ENCODE data around the gene CCDC40.
"Not testable (repeated sequence)": the region's sequence is repeated elsewhere in the genome, so short reads cannot be mapped to it uniquely, and the experiment has no call there.

CCDC40 gene

GRCh38 chr17:80023481-80024205 is 12.8 kb upstream of the CCDC40 start:
- no peak for DNase-seq

GRCh38 chr17:80024206-80024972 is 12.1 kb upstream of the CCDC40 start:
- no peak for DNase-seq

GRCh38 chr17:80025140-80025539 is 11.3 kb upstream of the CCDC40 start:
- peak; percentile 92 for DNase-seq

- DNase-seq = no peak
Measured at GRCh38 chr17:80025796-80026195, 10.6 kb upstream of the CCDC40 start.

- no peak for DNase-seq
Measured at GRCh38 chr17:80026359-80027042, 9.9 kb upstream of the CCDC40 start.

- DNase-seq = no peak
Measured at GRCh38 chr17:80027043-80027435, 9.4 kb upstream of the CCDC40 start.

- DNase-seq = no peak
Measured at GRCh38 chr17:80028030-80028429, 8.4 kb upstream of the CCDC40 start.

- peak; percentile 84 for DNase-seq
Measured at GRCh38 chr17:80029258-80029974, 7.0 kb upstream of the CCDC40 start.

- no peak for DNase-seq
Measured at GRCh38 chr17:80030730-80031410, 5.6 kb upstream of the CCDC40 start.

- no peak for DNase-seq
Measured at GRCh38 chr17:80031691-80032430, 4.6 kb upstream of the CCDC40 start.

GRCh38 chr17:80032614-80033171 is 3.7 kb upstream of the CCDC40 start:
- DNase-seq = no peak

GRCh38 chr17:80033840-80034239 is 2.6 kb upstream of the CCDC40 start:
- no peak for DNase-seq

GRCh38 chr17:80034791-80035686 is 1.4 kb upstream of the CCDC40 start:
- DNase-seq = no peak

- peak; percentile 67 for DNase-seq
Measured at GRCh38 chr17:80035687-80035936, 830 bp upstream of the CCDC40 start, which contains the start of gene TBC1D16. Gene TBC1D16 (minus strand): TSS chr17:80035872. CDS start chr17:80013547, 22,325 bp downstream.

- DNase-seq = no peak
Measured at GRCh38 chr17:80036715-80037477, 454 bp downstream of the CCDC40 start.

GRCh38 chr17:80043963-80044362 is 7.5 kb downstream of the CCDC40 start:
- no peak for DNase-seq

GRCh38 chr17:80045703-80046102 is 9.3 kb downstream of the CCDC40 start:
- peak; percentile 61 for DNase-seq

- not testable (repeated sequence) for DNase-seq
Measured at GRCh38 chr17:80046709-80047108, 10.3 kb downstream of the CCDC40 start.

- DNase-seq = no peak
Measured at GRCh38 chr17:80047176-80047575, 10.7 kb downstream of the CCDC40 start.

GRCh38 chr17:80049986-80050385 is 13.5 kb downstream of the CCDC40 start:
- DNase-seq = no peak
